ENCODE data around the gene SRPX. TPM values are rescaled to one million over a fixed set of nuclear protein-coding genes. Genes with fewer than 3 reads are reported as not detected.

SRPX gene
- total and polyA plus RNA-seq, 2 donors from 2014 or later = 6.1 to 39.2 TPM

- H3K36me3 ChIP-seq (ENCODE audit: control insufficient read depth in 2 of 3, insufficient read depth in 3 of 3, low read length in 3 of 3) = no peaks in the 10 kb centered on the region
- H3K27ac ChIP-seq (ENCODE audit: low read depth in 2 of 2, low read length in 2 of 2) = no peak overlapping the region
- intact Hi-C loops (cut with DNase I) = no loop called here
- no peaks in the 10 kb centered on the region for H3K27me3 ChIP-seq (ENCODE audit: control insufficient read depth, insufficient read depth, low read length)
- H3K9me3 ChIP-seq (ENCODE audit: control insufficient read depth in 2 of 3, insufficient read depth in 1 of 3, low read length in 3 of 3) = no peaks in the 10 kb centered on the region
- TF ChIP-seq, protein P1, sequence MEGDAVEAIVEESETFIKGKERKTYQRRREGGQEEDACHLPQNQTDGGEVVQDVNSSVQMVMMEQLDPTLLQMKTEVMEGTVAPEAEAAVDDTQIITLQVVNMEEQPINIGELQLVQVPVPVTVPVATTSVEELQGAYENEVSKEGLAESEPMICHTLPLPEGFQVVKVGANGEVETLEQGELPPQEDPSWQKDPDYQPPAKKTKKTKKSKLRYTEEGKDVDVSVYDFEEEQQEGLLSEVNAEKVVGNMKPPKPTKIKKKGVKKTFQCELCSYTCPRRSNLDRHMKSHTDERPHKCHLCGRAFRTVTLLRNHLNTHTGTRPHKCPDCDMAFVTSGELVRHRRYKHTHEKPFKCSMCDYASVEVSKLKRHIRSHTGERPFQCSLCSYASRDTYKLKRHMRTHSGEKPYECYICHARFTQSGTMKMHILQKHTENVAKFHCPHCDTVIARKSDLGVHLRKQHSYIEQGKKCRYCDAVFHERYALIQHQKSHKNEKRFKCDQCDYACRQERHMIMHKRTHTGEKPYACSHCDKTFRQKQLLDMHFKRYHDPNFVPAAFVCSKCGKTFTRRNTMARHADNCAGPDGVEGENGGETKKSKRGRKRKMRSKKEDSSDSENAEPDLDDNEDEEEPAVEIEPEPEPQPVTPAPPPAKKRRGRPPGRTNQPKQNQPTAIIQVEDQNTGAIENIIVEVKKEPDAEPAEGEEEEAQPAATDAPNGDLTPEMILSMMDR (IDR thresholded peaks at IDR 0.05; ENCODE audit: borderline replicate concordance, extremely low read depth, insufficient read depth) = no peak
- no peak overlapping the region for H3K4me3 ChIP-seq (ENCODE audit: low read length in 3 of 3)
- no peaks in the 10 kb centered on the region for H3K4me1 ChIP-seq (ENCODE audit: control insufficient read depth in 2 of 3, insufficient read depth in 2 of 3, low read depth in 1 of 3, low read length in 3 of 3)
- no peak overlapping the region for H3K9ac ChIP-seq (ENCODE audit: low read length in 3 of 3)
- FAIRE-seq = no peak
- no peak for DNase-seq
Observed at GRCh38 chrX:38233891-38234667, 13.4 kb upstream of the SRPX start.

DNA sequence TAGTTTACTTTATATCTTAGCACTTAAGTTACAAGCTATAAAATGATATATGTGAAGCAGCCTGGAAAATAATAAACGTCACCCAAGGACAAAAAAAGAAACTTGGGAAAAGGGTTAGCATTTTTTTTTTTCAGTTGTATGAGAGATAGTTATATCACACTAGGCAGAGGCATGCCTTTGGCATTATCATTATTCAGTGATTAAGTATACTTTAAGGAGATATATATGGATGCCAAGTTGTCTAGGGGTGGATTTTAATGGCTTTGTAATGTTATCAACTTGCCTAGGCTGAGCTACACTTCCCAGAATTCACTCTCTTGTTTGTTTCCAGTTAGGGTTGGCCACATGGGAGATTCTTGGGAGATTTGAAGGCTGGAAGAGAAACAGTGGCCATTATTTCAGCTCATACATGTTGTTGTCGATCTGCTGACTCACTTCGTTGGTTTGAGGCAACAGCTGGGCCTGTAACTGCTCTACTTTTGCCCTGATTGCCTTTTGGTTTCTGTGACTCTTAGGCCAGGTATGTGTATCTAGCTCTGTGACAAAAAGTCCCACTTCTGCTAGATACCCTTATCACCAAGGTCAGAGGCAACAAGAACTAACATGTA, 11.5 kb upstream of the SRPX start:
- TF ChIP-seq, protein P1 (IDR thresholded peaks at IDR 0.05; ENCODE audit: borderline replicate concordance, extremely low read depth, insufficient read depth) = no peak
- Histone ChIP-seq H3K4me3 (ENCODE audit: low read length in 3 of 3) (no peak overlapping the region), H3K27me3 (ENCODE audit: control insufficient read depth, insufficient read depth, low read length) (no peaks in the 10 kb centered on the region), H3K9ac (ENCODE audit: low read length in 3 of 3) (no peak overlapping the region), H3K4me1 (ENCODE audit: control insufficient read depth in 2 of 3, insufficient read depth in 2 of 3, low read depth in 1 of 3, low read length in 3 of 3) (no peaks in the 10 kb centered on the region), H3K36me3 (ENCODE audit: control insufficient read depth in 2 of 3, insufficient read depth in 3 of 3, low read length in 3 of 3) (no peaks in the 10 kb centered on the region), H3K27ac (ENCODE audit: low read depth in 2 of 2, low read length in 2 of 2) (no peak overlapping the region), H3K9me3 (ENCODE audit: control insufficient read depth in 2 of 3, insufficient read depth in 1 of 3, low read length in 3 of 3) (no peaks in the 10 kb centered on the region)
- intact Hi-C loops (cut with DNase I) = no loop called here
- no peak for FAIRE-seq
- no peak for DNase-seq

DNA sequence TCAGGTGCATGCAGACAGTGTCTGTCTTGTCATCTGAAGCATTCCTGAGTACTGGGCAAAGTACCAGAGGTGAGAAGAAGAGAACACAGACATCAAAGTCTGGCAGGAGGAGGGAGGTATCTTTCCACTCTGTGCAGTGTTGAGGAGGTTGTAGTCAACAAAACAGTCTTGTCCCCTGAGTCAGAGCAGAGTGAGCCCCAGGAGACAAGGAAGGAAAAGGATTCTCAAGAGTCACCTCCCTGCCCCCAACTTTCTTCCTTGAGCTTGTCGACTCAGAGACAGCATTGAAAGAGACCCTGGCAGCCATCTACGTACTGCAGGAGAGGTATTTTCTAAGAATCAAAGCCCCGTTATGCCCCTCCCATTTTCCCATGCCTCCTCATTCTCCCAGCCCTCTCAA, 4.4 kb upstream of the SRPX start:
- H3K4me3 ChIP-seq (ENCODE audit: low read length in 3 of 3) = no peak overlapping the region
- no peak for FAIRE-seq
- H3K36me3 ChIP-seq (ENCODE audit: control insufficient read depth in 2 of 3, insufficient read depth in 3 of 3, low read length in 3 of 3) = no peaks in the 10 kb centered on the region
- peaks cover 2% of the 10 kb centered on the region for H3K27me3 ChIP-seq (ENCODE audit: control insufficient read depth, insufficient read depth, low read length)
- H3K4me1 ChIP-seq (ENCODE audit: control insufficient read depth in 2 of 3, insufficient read depth in 2 of 3, low read depth in 1 of 3, low read length in 3 of 3) = no peaks in the 10 kb centered on the region
- DNase-seq = no peak
- H3K27ac ChIP-seq (ENCODE audit: low read depth in 2 of 2, low read length in 2 of 2) = no peak overlapping the region
- H3K9ac ChIP-seq (ENCODE audit: low read length in 3 of 3) = no peak overlapping the region
- no peaks in the 10 kb centered on the region for H3K9me3 ChIP-seq (ENCODE audit: control insufficient read depth in 2 of 3, insufficient read depth in 1 of 3, low read length in 3 of 3)
- intact Hi-C loops (cut with DNase I) = no loop called here
- TF ChIP-seq, protein P1 (IDR thresholded peaks at IDR 0.05; ENCODE audit: borderline replicate concordance, extremely low read depth, insufficient read depth) = no peak
